ENCODE results near the gene ODC1. TPM values are rescaled to one million over a fixed set of nuclear protein-coding genes. Genes with fewer than 3 reads are reported as not detected.
A peak's percentile ranks its signal among the peaks of the same experiment; 100 is the strongest.

ODC1 gene
- polyA plus RNA-seq, 1 of the 3 experiments (the other 2 are of a cell fraction): 253 TPM

DNA sequence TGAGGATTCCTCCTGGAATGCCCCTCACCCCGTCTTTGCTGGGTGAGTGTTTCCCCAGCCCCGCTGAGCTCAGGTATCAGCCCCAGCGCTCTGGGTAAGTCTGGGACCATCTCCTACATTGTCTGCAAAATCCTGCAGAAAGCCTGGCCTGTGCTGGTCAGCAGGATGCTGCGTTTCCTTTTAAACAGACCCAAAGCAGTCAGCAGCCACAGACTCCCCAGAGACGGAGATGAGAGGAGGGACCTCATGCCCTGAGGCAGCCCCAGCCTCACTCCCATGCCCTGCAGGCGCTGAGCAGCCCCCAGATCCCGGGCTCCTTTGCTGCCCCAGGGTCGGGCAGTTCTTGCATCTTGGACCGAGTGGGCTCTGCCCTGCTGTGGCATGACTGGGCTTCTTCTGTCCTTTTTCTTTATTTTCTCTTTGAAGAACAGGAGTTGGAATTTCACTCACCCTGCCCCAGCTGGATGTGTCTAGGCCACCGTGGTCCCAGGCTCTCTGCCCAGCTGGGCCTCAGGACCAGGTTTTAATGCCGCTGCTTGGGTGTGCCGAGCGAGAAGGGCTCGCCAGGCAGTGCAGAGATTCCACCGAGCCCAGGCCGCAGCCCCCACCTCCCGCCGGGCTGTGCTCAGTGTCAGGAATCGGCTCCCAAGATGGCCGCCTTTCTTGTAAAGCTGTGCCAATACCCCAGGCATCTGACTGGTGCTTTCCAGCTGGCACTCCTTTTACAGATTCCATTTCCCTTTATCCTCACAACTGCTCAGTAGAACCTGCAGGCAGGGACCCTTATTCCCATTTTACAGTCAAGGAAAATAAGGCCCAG, 43.6 kb downstream of the ODC1 start:
- H4K20me1 ChIP-seq (ENCODE audit: insufficient read depth): no peaks in the 10 kb centered on the region
- ChIA-PET CTCF (interaction anchor here (0.6 to 12.8 kb wide), 12 partner anchors 11 to 337 kb away, joined by 3 to 403 read pairs (median 6); partner anchors contain the start of genes HPCAL1 and RRM2), POLR2A (interaction anchor here (1.5 to 1.7 kb wide), 2 partner anchors 11 to 271 kb away, joined by 3 to 5 read pairs; no protein-coding TSS in a partner anchor)
- TF ChIP-seq, protein P1, sequence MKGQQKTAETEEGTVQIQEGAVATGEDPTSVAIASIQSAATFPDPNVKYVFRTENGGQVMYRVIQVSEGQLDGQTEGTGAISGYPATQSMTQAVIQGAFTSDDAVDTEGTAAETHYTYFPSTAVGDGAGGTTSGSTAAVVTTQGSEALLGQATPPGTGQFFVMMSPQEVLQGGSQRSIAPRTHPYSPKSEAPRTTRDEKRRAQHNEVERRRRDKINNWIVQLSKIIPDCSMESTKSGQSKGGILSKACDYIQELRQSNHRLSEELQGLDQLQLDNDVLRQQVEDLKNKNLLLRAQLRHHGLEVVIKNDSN (IDR thresholded peaks at IDR 0.05; ENCODE audit: borderline replicate concordance, low read depth): no peak
- TF ChIP-seq FOXJ3 (CRISPR knock-in tag; IDR thresholded peaks at IDR 0.05) (0 out of 2 replicates have a peak, but pooled peaks have one; percentile 19), YY1 (IDR thresholded peaks at IDR 0.05; ENCODE audit: low read depth) (peak; percentile 84)
- no peaks in the 10 kb centered on the region for H3K9me2 ChIP-seq
- peaks cover 13% of the 10 kb centered on the region for H3F3A ChIP-seq (replicated peaks; ENCODE audit: insufficient read depth)
- H3K27ac ChIP-seq (ENCODE audit: low read depth in 2 of 2, low read length in 1 of 2): peak overlapping the region; percentile 90 to 97
- H3K4me2 ChIP-seq: peak overlapping the region; percentile 72
- DNase-seq: peak; percentile 68
- 82% methylated on average over 20 of the region's 20 CpGs for WGBS (ENCODE audit: low lambda C conversion rate)
- peak overlapping the region; percentile 65 for H3K9ac ChIP-seq
- H3K27me3 ChIP-seq (ENCODE audit: insufficient read depth): no peaks in the 10 kb centered on the region
- peaks cover 0 to 3% of the 10 kb centered on the region in 2 experiments for H3K36me3 ChIP-seq (replicated peaks in 1 of 2; ENCODE audit: control insufficient read depth in 1 of 2, insufficient read depth in 2 of 2, low read length in 1 of 2)
- no peaks in the 10 kb centered on the region for H3K9me3 ChIP-seq
- peak overlapping the region; percentile 48; the same call in 1 of the 2 replicates for H2AFZ ChIP-seq (ENCODE audit: low read depth)
- no peaks in the 10 kb centered on the region for H3K79me2 ChIP-seq (ENCODE audit: insufficient read depth)
- no peak overlapping the region for H3K4me3 ChIP-seq (ENCODE audit: low read depth in 2 of 2, low read length in 1 of 2)
- H3K4me1 ChIP-seq (ENCODE audit: control insufficient read depth in 1 of 2, insufficient read depth in 2 of 2, low read depth in 1 of 2, low read length in 1 of 2): peaks cover 34 to 65% of the 10 kb centered on the region in 2 experiments

DNA sequence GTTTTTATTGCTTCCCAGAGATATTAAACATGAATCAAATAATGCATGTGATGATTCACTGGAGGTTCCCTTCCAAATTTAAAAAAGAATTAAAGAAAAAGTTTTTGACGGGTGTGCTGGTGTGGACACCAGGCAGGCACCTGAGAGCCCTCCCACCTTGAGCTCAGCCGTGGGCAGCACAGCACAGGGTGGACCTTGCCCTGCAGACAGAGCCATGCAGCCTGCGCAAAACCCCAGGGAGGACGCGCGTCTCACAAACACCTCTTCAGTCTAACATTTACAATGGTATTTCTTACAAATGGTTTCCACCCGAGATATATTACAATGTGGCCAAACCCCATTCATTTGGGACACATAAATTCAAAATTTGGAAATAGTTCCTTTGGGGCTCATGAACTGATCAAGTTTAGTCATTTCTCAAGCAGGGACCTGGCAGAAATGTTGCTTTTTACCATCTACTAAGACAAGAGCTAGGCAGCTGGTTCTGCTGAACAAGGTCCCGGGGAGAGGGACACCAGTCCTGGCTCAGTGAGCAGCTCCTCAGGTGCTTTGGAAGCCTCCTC, 45.4 kb downstream of the ODC1 start:
- H3F3A ChIP-seq (replicated peaks; ENCODE audit: insufficient read depth): peaks cover 13% of the 10 kb centered on the region
- H2AFZ ChIP-seq (ENCODE audit: low read depth): no peak overlapping the region
- no peaks in the 10 kb centered on the region for H3K27me3 ChIP-seq (ENCODE audit: insufficient read depth)
- TF ChIP-seq YY1 (IDR thresholded peaks at IDR 0.05; ENCODE audit: low read depth): no peak
- TF ChIP-seq, protein P2, sequence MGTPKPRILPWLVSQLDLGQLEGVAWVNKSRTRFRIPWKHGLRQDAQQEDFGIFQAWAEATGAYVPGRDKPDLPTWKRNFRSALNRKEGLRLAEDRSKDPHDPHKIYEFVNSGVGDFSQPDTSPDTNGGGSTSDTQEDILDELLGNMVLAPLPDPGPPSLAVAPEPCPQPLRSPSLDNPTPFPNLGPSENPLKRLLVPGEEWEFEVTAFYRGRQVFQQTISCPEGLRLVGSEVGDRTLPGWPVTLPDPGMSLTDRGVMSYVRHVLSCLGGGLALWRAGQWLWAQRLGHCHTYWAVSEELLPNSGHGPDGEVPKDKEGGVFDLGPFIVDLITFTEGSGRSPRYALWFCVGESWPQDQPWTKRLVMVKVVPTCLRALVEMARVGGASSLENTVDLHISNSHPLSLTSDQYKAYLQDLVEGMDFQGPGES (IDR thresholded peaks at IDR 0.05; ENCODE audit: low read depth, low read length): no peak
- TF ChIP-seq RXRA (IDR thresholded peaks at IDR 0.05; ENCODE audit: borderline replicate concordance, low read depth): no peak
- TF ChIP-seq RCOR1 (IDR thresholded peaks at IDR 0.05; ENCODE audit: low read length): no peak
- TF ChIP-seq EZH2phosphoT487 (IDR thresholded peaks at IDR 0.05; ENCODE audit: borderline replicate concordance, low read depth): no peak
- TF ChIP-seq, protein P3, sequence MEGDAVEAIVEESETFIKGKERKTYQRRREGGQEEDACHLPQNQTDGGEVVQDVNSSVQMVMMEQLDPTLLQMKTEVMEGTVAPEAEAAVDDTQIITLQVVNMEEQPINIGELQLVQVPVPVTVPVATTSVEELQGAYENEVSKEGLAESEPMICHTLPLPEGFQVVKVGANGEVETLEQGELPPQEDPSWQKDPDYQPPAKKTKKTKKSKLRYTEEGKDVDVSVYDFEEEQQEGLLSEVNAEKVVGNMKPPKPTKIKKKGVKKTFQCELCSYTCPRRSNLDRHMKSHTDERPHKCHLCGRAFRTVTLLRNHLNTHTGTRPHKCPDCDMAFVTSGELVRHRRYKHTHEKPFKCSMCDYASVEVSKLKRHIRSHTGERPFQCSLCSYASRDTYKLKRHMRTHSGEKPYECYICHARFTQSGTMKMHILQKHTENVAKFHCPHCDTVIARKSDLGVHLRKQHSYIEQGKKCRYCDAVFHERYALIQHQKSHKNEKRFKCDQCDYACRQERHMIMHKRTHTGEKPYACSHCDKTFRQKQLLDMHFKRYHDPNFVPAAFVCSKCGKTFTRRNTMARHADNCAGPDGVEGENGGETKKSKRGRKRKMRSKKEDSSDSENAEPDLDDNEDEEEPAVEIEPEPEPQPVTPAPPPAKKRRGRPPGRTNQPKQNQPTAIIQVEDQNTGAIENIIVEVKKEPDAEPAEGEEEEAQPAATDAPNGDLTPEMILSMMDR (IDR thresholded peaks at IDR 0.05): no peak
- POLR2A ChIA-PET: interaction anchor here (0.6 kb wide), 1 partner anchor 8 kb away, joined by 3 read pairs; no protein-coding TSS in a partner anchor
- no peak overlapping the region for H3K4me3 ChIP-seq (ENCODE audit: low read depth in 2 of 2, low read length in 1 of 2)
- H3K4me2 ChIP-seq: no peak overlapping the region
- no peaks in the 10 kb centered on the region for H3K9me2 ChIP-seq
- no peaks in the 10 kb centered on the region for H3K9me3 ChIP-seq
- H3K9ac ChIP-seq: no peak overlapping the region
- 81% methylated on average over 8 of the region's 8 CpGs for WGBS (ENCODE audit: low lambda C conversion rate)
- DNase-seq: no peak
- CTCF ChIA-PET: interaction anchor here (0.8 to 12.8 kb wide), 6 partner anchors 10 to 268 kb away, joined by 3 to 403 read pairs (median 8); partner anchors contain the start of genes HPCAL1 and RRM2
- H3K27ac ChIP-seq (ENCODE audit: low read depth in 2 of 2, low read length in 1 of 2): 0 out of 4 replicates have a peak overlapping the region, but pooled peaks of 1 of the 2 experiments have one; percentile 1
- H3K36me3 ChIP-seq (replicated peaks in 1 of 2; ENCODE audit: control insufficient read depth in 1 of 2, insufficient read depth in 2 of 2, low read length in 1 of 2): peaks cover 0 to 4% of the 10 kb centered on the region in 2 experiments
- peaks cover 23 to 56% of the 10 kb centered on the region in 2 experiments for H3K4me1 ChIP-seq (ENCODE audit: control insufficient read depth in 1 of 2, insufficient read depth in 2 of 2, low read depth in 1 of 2, low read length in 1 of 2)
- no peaks in the 10 kb centered on the region for H4K20me1 ChIP-seq (ENCODE audit: insufficient read depth)
- no peaks in the 10 kb centered on the region for H3K79me2 ChIP-seq (ENCODE audit: insufficient read depth)
